Left forelimb (tissue), 1 donor: ENCODE results near the gene IL2RA.

Source experiments
- DNase-seq: peaks from one replicate; pipeline ENCODE4 v3.0.0-alpha.2; 2018; ENCODE audit warnings: low spot score

IL2RA gene

DNA sequence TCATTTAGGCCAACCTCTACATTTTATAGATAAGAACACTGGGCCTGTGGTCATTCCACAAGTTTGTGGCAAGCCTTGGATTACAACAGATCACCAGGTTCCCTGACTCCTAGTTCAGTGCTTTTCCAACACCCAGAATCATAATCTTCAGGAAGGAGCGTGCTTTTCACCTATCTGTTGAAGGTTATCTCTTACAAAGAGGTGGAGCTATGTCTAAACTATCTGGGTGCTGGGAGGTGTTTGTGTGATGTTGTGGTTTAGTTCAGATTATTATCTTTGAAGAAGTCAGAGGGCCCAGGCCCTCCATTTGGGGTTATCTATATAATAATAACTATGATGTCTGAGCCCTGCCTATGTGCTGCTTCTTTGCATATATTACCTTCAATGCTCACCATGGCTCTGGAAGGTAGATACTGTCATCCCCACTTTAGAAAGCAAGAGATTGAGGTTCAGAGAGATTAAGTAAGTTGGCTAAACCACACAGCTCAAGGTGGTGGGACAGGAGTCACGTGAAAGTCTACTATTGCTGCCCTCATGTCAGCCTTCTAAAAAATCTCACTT is 24.0 kb downstream of the IL2RA start:
- no peak for DNase-seq

GRCh38 chr10:6037422-6037821 is 24.7 kb downstream of the IL2RA start:
- DNase-seq, result no peak

GRCh38 chr10:6036861-6037321 is 25.3 kb downstream of the IL2RA start:
- no peak for DNase-seq

GRCh38 chr10:6035931-6036575 is 26.1 kb downstream of the IL2RA start:
- DNase-seq, result no peak

GRCh38 chr10:6035101-6035834 is 26.9 kb downstream of the IL2RA start:
- DNase-seq, result no peak

DNA sequence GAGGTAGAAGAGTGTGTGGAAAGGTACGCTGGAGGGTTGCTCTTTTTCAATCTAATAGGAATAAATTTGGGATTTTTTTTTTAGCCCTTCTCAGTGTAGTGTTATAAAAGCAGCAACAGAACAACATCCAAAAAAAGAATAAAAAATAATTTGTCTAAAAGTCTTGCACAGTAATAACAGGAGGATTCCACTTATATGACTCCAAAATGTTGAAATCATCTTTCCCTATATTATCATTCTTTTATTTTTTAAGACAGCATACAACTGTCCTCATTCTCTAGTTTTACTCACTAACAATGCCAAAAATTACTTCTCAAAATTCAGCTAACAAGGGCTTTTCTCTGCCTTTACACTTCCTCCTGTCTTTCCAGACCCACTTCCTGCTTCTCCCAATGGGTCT is 27.8 kb downstream of the IL2RA start:
- no peak for DNase-seq

DNA sequence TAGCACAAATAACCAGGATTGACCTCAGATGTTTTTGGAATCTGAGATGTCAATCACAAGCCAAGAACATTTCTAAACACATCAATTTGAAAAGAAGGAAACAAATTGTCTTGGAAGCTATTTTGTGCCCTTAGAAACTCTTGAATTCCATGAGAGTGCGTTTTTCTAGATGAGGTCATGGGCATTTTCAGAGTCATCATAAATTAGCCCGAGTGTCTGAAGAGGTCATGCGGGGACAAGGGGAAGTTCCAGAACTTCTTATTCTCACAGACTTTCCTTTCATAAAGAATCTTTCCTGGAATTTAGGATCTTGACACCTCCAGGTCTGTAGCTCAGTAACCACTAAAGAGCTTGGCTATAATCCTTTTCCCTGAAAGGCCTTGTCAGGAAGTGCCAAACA is 28.2 kb downstream of the IL2RA start:
- no peak for DNase-seq

GRCh38 chr10:6030940-6031339 is 31.2 kb downstream of the IL2RA start:
- no peak for DNase-seq

GRCh38 chr10:6030217-6030616 is 31.9 kb downstream of the IL2RA start:
- no peak for DNase-seq

GRCh38 chr10:6027929-6028328 is 34.2 kb downstream of the IL2RA start:
- DNase-seq, result no peak

DNA sequence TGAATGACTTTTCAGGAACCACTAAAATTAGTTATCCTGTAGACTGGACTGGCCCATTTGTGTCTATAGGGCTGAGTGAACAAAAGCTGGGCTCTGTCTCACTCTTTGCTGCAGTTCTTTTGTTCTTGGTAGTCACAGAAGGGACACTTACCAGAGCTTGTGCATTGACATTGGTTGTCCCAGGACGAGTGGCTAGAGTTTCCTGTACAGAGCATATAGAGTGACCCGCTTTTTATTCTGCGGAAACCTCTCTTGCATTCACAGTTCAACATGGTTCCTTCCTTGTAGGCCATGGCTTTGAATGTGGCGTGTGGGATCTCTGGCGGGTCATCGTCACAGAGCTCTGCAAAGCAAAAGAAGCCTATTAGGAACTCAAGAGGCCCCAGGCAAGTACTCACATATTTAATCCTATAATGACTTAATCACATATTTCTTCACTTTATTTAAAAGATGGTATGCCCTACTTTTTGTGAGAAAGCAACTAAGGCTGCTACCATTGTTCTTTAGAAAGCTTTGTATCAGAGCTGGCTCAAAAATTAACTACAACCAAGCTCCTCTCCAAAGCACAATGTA is 36.4 kb downstream of the IL2RA start:
- no peak for DNase-seq

GRCh38 chr10:6024334-6024682 is 37.9 kb downstream of the IL2RA start:
- DNase-seq, result no peak

DNA sequence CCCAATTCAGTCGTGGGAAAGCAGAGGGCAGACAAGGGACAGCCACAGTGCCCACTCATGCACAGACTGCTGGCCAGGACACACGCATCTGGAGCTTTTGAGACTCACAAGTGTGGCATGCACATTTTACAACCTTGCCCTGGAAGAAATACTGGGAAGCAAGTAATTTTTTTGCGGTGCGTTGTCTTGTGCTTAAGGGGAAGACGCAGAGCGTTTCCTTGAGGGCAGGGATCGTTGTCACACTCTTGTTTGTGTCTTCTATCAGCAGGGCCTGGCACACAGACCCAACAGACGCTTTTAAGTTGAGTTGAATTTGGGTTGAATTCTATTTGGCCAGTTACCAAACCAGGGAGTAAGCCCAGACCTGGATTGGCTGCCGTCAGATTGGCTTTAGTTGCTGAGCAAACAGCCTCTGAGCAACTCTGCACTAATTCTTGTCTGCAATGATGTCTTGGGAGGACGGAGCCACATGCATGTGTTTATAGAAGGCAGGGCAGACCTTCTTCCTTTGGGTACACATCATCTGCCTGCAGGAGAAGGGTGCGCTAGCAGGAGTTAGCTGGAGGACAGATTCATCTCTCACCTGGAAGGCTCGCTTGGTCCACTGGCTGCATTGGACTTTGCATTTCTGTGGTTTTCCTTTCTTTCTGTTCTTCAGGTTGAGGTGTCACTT is 38.4 kb downstream of the IL2RA start:
- no peak for DNase-seq

DNA sequence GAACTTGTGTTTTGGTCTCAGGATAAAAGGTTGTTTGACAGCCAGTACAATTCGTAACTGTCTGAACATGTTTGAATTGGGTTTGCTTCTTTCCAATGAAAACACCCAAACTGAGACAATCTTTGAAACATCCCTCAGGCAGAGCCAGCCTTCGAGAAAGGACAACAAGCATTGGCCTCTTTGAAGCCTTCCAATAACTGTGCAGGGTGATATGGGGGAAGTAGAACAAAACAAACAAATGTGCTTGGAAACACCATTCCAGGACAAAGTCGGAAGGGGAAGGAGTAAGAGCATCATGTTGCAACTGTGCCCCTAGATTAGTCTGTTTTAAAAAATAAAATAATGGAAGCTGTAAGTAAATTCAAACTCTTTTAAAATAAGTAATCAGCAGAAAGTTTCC is 39.5 kb downstream of the IL2RA start:
- DNase-seq, result no peak

DNA sequence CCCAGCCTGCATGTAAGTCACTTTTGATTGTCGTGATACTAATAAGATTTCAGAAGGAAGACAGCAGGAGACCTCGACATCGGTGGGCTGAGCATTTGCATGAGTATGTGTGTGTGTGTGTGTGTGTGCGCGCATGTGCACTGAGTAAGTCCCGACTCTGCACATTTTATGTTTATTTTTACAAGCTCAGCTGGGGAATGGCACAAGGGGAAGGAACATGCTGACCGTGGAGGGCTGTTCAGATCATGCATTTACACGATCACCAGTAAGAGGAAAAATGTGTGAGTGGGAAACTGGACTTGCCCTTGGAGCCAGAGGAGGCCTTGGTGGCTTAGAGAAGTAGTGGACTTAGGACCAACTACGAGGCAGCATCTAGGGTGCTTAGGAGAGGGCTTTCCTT is 41.3 kb downstream of the IL2RA start:
- DNase-seq, result no peak

GRCh38 chr10:6019796-6020195 is 42.4 kb downstream of the IL2RA start:
- DNase-seq, result no peak

DNA sequence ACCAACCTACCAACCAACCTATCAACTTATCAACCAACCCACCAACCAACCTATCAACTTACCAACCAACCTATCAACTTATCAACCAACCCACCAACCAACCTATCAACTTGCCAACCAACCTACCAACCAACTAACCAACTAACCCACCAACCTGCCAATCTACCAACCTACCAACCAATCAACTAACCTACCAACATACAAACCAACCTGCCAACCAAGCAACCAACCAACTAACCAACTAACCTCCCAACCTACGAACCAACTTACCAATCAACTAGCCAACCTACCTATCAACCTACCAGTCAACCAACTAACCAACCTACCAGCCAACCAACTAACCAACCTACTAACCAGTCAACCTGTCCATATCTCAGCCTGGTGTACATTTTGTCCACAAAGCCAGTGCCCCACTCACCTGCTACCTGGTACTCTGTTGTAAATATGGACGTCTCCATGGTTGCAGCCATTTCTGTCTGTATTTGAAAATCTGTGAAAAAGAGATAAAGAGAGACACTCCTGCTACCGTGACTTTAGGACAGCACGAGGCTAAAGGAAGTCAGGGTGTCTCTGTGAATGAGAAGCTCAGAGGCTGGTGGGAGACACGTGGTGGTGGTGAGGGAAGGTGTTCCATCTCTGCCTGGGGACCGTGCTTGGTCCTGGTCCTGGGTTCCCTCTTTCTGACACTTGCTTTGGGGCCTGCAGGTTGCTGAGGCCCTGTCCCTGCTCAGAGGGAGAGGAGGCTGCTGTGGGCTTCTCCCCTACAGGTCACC is 43.0 kb downstream of the IL2RA start:
- no peak for DNase-seq

DNA sequence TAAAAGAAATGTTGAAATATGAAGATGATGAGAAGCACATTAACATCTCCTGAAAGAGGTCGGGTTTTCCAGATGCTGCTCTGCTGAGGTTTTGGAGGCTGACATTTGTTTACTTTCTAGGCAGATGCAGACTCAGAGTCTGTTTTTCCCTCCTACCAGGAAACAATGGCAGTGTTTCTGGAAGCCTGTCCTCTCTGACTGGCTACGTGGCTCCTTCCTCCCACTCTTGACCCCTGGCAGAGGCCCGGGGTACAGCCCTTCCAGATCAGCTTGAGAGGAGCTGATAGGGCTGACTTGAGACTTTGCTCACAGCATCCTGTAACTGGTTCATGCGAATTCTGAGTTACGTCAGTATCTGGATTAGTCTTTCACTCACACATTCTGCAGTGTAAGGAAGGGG is 43.7 kb downstream of the IL2RA start:
- DNase-seq, result no peak

DNA sequence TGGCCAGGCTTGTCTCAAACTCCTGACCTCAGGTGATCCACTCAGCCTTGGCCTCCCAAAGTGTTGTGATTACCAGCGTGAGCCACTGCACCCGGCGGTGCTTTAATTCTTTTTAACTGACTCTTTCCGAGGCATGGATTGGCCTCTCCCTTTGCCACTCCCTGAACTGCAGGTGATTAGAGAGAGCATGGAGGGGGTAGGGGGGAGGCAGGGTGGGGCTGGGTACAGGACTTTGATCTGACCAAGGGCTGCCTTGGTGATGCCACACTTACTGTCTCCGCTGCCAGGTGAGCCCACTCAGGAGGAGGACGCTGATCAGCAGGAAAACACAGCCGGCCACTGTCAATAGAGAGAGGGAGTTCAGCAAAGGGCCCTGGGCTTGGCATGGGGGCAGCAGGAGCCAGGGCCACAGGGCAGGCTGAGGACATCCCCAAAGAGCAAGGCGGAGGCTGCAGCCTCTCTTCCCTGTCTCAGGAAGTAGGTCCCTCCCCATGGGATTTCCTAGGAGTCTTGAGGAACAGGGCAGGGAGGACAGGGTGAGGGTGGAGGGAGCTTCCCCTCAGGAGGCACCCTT is 44.3 kb downstream of the IL2RA start:
- DNase-seq, result no peak

DNA sequence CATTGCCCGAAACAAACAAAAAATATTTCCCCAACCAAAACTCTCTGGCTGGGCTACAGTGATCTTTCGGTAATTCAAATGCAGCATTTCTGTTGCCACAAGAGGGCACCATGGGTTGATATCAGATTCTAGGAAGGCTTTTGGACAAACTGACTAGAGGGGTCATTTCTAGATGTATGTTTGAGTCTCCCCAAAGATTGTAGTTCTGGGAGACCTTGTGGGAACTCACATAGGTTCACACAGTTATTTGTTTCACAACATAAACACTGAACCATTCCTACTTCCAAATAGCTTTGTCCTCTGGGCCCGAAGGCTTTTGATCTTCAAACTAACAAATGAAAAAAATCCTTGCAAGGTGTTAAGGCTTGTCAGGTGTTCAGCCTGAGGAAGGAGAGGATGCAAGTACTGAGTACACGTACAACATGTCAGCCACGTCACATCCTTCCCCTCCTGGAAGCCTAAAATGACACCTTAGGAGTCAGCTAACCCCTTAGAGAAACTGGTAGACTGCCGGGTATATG is 47.9 kb downstream of the IL2RA start:
- no peak for DNase-seq
